NT2/D1 (cell line): Measurements from ENCODE around the gene EPHB6.

ENCODE experiments used
- SUZ12 ChIP-seq: IDR thresholded peaks from 2 replicates; pipeline ENCODE4 v1.6.1; 2011; ENCODE audit not compliant: insufficient read length, insufficient read depth; ENCODE audit errors: extremely low read depth
- YY1 ChIP-seq: IDR thresholded peaks from 2 replicates; pipeline ENCODE4 v1.6.1; 2011; ENCODE audit not compliant: insufficient read length, insufficient read depth
- ZNF274 ChIP-seq: IDR thresholded peaks from 2 replicates; pipeline ENCODE4 v1.6.1; 2011; ENCODE audit warnings: mild to moderate bottlenecking, low read depth, low read length

GRCh38 chr7:142808461-142808801 is 46.4 kb upstream of the EPHB6 start:
- no peak for TF ChIP-seq YY1
- no peak for TF ChIP-seq ZNF274
- TF ChIP-seq SUZ12, result no peak
